ENCODE results near the gene SLC29A4. TPM values are rescaled to one million over a fixed set of nuclear protein-coding genes. Genes with fewer than 3 reads are reported as not detected.

SLC29A4 gene
- total RNA-seq, 1 experiment from 2014 or later = 0.56 TPM

DNA sequence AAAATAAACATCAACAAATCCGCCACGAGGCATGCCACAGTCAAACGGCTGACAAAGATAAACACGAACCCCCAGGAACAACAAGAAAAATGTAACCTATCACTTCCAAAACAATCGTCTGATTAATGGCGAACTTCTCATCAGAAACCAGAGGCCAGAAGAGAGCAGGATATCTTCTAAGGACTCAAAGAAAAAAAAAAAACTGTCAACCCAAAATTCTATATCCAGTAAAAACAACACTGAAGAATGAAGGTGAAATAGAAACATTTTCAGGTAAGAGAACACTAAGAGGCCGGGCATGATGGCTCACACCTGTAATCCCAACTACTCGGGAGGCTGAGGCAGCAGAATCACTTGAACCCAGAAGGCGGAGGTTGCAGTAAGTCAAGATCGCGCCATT, 54.3 kb downstream of the SLC29A4 start:
- peaks cover 79% of the 10 kb centered on the region for H3K36me3 Mint-ChIP-seq (ENCODE audit: insufficient read depth, unreplicated experiment)
- CTCF ChIA-PET = interaction anchor here (0.6 to 1.3 kb wide), 2 partner anchors 97 to 364 kb away, joined by 3 read pairs; no protein-coding TSS in a partner anchor

DNA sequence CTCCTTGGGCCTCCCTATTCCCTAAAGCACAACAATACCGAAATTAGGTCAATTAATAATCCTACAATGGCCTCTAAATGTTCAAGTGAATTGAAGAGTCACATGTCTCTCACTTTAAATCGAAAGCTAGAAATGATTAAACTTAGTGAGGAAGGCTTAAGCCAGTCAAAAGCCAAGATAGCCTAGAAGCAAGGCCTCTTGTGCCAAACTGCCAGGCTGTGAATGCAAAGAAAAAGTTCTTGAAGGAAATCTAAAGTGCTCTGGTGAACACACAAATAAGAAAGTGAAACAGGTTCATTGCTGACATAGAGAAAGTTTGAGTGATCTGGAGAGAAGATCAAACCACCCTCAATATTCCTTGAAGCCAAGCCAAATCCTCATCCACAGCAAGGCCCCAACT, 57.2 kb downstream of the SLC29A4 start:
- intact Hi-C loops (cut with micrococcal nuclease) = no loop called here
- Mint-ChIP-seq H3K27me3 (ENCODE audit: insufficient read depth, unreplicated experiment) (no peaks in the 10 kb centered on the region), H3K27ac (ENCODE audit: low read depth, unreplicated experiment) (no peak overlapping the region), H3K4me1 (ENCODE audit: insufficient read depth, unreplicated experiment) (no peaks in the 10 kb centered on the region), H3K4me3 (ENCODE audit: unreplicated experiment) (no peak overlapping the region), H3K36me3 (ENCODE audit: insufficient read depth, unreplicated experiment) (peaks cover 95% of the 10 kb centered on the region), H3K9me3 (ENCODE audit: unreplicated experiment) (no peaks in the 10 kb centered on the region)
- no TSS peak for BruUV-seq (replicated peaks)
- POLR2A ChIA-PET = interaction anchor here (0.6 kb wide), 1 partner anchor 85 kb away, joined by 3 read pairs; no protein-coding TSS in a partner anchor
- TF ChIP-seq, protein P1, sequence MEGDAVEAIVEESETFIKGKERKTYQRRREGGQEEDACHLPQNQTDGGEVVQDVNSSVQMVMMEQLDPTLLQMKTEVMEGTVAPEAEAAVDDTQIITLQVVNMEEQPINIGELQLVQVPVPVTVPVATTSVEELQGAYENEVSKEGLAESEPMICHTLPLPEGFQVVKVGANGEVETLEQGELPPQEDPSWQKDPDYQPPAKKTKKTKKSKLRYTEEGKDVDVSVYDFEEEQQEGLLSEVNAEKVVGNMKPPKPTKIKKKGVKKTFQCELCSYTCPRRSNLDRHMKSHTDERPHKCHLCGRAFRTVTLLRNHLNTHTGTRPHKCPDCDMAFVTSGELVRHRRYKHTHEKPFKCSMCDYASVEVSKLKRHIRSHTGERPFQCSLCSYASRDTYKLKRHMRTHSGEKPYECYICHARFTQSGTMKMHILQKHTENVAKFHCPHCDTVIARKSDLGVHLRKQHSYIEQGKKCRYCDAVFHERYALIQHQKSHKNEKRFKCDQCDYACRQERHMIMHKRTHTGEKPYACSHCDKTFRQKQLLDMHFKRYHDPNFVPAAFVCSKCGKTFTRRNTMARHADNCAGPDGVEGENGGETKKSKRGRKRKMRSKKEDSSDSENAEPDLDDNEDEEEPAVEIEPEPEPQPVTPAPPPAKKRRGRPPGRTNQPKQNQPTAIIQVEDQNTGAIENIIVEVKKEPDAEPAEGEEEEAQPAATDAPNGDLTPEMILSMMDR (IDR thresholded peaks at IDR 0.05; ENCODE audit: unreplicated experiment) = no peak
- CTCF ChIA-PET = interaction anchor here (0.6 kb wide), 1 partner anchor 729 kb away, joined by 4 read pairs; no protein-coding TSS in a partner anchor
- DNase-seq (ENCODE audit: unreplicated experiment) = no peak

More for the DNA sequence above, 54.3 kb downstream of the SLC29A4 start:
- no TSS peak for BruUV-seq (replicated peaks)
- Mint-ChIP-seq H3K27ac (ENCODE audit: low read depth, unreplicated experiment) (no peak overlapping the region), H3K9me3 (ENCODE audit: unreplicated experiment) (no peaks in the 10 kb centered on the region), H3K27me3 (ENCODE audit: insufficient read depth, unreplicated experiment) (no peaks in the 10 kb centered on the region), H3K4me3 (ENCODE audit: unreplicated experiment) (no peak overlapping the region), H3K4me1 (ENCODE audit: insufficient read depth, unreplicated experiment) (no peaks in the 10 kb centered on the region)
- no peak for DNase-seq (ENCODE audit: unreplicated experiment)
- TF ChIP-seq, protein P1 (IDR thresholded peaks at IDR 0.05; ENCODE audit: unreplicated experiment) = no peak
- POLR2A ChIA-PET = interaction anchor here (0.6 kb wide), 1 partner anchor 50 kb away, joined by 3 read pairs; no protein-coding TSS in a partner anchor
- intact Hi-C loops (cut with micrococcal nuclease) = no loop called here

DNA sequence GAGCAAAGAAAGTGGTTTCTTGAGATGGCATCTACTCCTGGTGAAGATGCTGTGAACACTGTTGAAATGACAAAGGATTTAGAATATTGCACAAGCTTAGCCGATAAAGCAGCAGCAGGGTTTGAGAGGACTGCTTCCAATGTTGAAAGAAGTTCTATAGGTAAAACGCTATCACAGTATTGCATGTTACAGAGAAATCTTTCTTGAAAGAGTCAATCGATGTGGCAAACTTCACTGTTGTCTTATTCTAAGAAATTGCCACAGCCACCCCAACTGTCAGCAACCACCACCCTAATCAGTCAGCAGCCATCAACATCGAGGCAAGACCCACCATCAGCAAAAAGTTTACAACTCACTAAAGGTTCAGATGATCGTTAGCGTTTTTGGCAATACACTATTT, 59.9 kb downstream of the SLC29A4 start:
- CTCF ChIA-PET = interaction anchor here (0.7 kb wide), 1 partner anchor 209 kb away, joined by 4 read pairs; no protein-coding TSS in a partner anchor
- no peak overlapping the region for H3K4me3 Mint-ChIP-seq (ENCODE audit: unreplicated experiment)
- POLR2A ChIA-PET = no interaction called here
- no peaks in the 10 kb centered on the region for H3K9me3 Mint-ChIP-seq (ENCODE audit: unreplicated experiment)
- H3K36me3 Mint-ChIP-seq (ENCODE audit: insufficient read depth, unreplicated experiment) = peaks cover 82% of the 10 kb centered on the region
- no peak overlapping the region for H3K27ac Mint-ChIP-seq (ENCODE audit: low read depth, unreplicated experiment)
- no TSS peak for BruUV-seq (replicated peaks)
- TF ChIP-seq, protein P1 (IDR thresholded peaks at IDR 0.05; ENCODE audit: unreplicated experiment) = no peak
- no peak for DNase-seq (ENCODE audit: unreplicated experiment)
- no peaks in the 10 kb centered on the region for H3K4me1 Mint-ChIP-seq (ENCODE audit: insufficient read depth, unreplicated experiment)
- intact Hi-C loops (cut with micrococcal nuclease) = no loop called here
- no peaks in the 10 kb centered on the region for H3K27me3 Mint-ChIP-seq (ENCODE audit: insufficient read depth, unreplicated experiment)

DNA sequence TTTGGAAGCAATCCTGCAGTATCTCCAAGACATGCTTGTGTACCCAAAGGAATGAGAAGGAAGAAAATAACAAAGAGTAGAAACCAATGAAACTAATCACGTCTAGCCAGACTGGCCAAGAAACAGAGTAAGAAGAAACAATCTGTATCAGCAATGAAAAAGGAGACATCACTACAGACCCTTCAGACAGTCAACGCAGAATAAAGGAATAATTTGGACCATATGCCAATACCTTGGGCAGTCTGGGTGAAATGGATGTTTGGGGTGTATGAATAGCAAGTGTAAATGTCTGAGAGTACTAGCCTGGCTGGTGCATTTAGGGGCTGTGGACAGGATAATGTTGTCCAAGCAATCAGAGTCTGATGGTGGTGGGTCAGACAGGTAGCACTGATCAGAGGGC, 61.1 kb downstream of the SLC29A4 start:
- no peak overlapping the region for H3K4me3 Mint-ChIP-seq (ENCODE audit: unreplicated experiment)
- TF ChIP-seq, protein P1 (IDR thresholded peaks at IDR 0.05; ENCODE audit: unreplicated experiment) = no peak
- no peak for DNase-seq (ENCODE audit: unreplicated experiment)
- no peak overlapping the region for H3K27ac Mint-ChIP-seq (ENCODE audit: low read depth, unreplicated experiment)
- no peaks in the 10 kb centered on the region for H3K9me3 Mint-ChIP-seq (ENCODE audit: unreplicated experiment)
- no TSS peak for BruUV-seq (replicated peaks)
- CTCF ChIA-PET = interaction anchor here (1.8 kb wide), 1 partner anchor 22 kb away, joined by 7 read pairs; no protein-coding TSS in a partner anchor
- intact Hi-C loops (cut with micrococcal nuclease) = no loop called here
- POLR2A ChIA-PET = no interaction called here
- no peaks in the 10 kb centered on the region for H3K4me1 Mint-ChIP-seq (ENCODE audit: insufficient read depth, unreplicated experiment)
- no peaks in the 10 kb centered on the region for H3K27me3 Mint-ChIP-seq (ENCODE audit: insufficient read depth, unreplicated experiment)
- peaks cover 82% of the 10 kb centered on the region for H3K36me3 Mint-ChIP-seq (ENCODE audit: insufficient read depth, unreplicated experiment)
